NK-92 treated with Interleukin-12 subunit alpha and Interleukin-12 subunit beta, amount 100 ng/mL, for 24 hours (cell line): ENCODE data around the gene CSMD2.

Experiments
- DNase-seq: peaks from one replicate; lab custom pipeline; 2025; lab: John Stamatoyannopoulos, UW

Gene CSMD2

DNA sequence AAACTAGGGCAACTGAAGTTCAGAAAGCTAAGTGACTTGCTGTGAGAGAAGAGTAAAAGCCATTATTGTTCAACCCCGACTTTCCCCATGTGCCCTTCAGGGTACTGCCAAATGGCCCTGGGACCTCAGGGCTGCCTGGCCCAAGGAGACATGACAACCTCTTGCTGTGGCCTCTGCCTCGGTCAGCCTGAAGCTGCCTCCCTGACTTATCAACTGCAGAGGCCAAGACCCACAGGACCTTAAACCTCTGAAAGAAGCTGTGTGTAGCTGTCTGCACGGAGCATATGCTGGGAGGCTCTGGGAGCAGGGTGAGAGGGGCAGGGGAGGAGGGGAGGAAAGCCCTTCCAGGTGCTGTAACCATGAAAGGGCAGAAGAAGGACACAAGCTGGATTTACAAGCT is 265.3 kb downstream of the CSMD2 start:
- DNase-seq: no peak

- no peak for DNase-seq
These were observed 266.1 kb downstream of the CSMD2 start for GRCh38 chr1:33898881-33899280.

- DNase-seq: no peak
These were observed 266.6 kb downstream of the CSMD2 start for GRCh38 chr1:33898406-33898805.

- DNase-seq: no peak
These were observed 267.8 kb downstream of the CSMD2 start for GRCh38 chr1:33897092-33897725.

GRCh38 chr1:33895976-33896375 is 269.1 kb downstream of the CSMD2 start:
- DNase-seq: no peak

DNA sequence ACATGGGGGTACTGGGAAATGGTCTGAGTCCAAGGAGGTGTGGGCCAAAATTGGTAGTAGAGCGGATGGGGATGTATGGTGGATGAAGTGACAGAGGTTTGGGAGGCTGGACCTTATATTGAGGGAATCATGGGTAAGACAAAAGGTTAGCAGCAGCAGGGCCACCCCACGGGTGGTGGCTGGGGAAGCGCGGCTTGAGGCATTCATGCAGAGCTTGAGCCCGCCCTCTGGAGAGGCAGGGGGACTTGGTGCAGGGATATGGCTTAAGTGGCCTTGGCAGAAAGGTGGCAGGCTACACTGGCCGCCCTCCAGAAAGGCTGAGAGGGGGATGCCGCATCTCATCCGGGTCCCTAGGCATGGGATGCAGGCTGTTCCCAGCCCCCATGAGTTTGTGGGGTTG is 269.6 kb downstream of the CSMD2 start:
- no peak for DNase-seq

DNA sequence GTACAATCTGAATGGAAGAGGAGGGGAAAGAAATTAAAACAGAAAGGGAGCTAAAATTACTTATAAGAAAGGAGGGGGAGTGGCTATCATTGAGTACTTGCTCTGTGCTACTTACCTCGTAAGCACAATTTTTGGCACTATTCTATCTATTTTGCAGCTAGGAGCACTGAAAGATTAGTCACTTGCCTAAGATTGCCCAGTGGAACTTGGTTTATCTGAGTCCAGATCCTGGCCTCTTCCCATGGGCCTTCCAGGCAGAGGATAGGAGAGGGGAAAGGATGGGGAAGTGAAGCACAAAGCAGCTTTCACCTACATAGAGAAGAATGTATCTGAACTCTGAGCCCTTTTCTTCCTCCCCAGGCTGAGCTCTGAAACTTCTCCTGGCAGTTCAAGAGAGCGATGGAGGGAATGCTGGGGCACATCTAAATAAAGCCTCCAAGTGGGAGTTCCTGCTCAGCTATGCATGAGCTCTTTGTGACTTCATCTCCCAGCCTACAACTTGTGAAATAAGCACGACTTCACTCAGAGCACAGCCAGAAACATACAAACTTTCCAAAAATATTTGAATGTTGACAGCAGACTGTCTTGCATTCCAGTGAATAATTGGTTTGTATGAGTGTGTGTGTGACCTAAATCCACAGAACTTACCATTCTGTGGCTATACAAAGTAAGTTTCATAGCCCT is 271.7 kb downstream of the CSMD2 start:
- no peak for DNase-seq

- no peak for DNase-seq
These were observed 278.5 kb downstream of the CSMD2 start for GRCh38 chr1:33886496-33886895.

GRCh38 chr1:33880305-33880704 is 284.7 kb downstream of the CSMD2 start:
- DNase-seq: no peak

GRCh38 chr1:33878392-33878791 is 286.6 kb downstream of the CSMD2 start:
- DNase-seq: no peak

GRCh38 chr1:33876970-33877650 is 287.9 kb downstream of the CSMD2 start:
- DNase-seq: no peak

DNA sequence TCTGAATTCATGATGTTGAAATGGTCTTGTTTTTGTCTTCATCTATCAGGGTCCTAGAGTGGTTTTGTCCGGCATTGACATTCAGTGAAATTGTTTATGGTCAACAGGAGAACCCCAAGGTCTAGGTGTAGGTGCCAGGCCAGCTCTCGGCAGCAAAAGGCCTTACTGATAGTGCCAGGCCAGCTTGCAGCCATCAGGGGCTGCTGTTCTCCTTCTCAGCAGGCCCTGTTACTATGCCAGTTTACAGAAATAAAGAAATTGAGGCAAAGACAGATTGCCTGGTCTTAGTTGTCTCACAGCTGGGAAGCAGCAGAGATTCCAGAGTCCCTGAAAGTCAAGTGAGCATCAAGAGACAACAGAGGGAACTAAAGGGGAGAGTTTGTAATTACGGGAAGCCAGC is 289.2 kb downstream of the CSMD2 start:
- no peak for DNase-seq

DNA sequence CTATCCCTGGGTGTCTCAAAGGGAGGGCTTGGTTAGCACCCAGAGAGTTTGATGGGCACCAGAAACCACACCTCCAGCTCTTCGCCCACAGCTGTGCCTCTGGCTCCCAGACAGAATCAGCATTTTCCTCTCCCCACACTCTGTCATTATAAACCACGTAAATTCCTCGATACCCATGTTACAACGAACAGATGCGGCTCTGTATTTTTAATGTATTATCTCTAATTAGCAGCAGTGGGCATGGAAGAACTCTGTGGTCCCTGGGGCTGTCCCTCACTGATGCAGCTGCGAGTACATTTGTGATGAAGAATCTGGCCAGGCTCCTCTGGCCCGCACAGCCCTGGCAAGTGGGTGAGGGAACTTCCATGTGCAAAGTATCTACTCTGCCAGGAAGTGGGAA is 290.4 kb downstream of the CSMD2 start:
- no peak for DNase-seq

DNA sequence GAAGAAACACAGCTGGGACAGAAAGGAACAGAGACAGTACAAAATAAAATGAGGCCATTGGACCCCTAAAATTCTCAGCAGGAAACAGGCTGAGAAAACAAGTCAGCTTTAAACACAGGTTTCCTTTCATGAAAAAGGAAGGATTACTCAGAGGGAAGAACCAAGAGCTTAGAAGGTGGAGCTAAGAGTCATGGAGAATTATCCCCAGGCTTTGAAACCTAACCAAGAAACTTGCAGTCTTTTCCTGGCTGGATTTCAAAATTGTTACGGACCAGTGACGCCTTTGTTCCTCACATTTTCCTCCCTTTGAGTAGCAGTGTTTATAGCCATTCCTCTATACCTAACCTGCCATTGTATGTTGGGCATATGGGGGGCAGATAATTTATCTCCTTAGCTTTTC is 292.3 kb downstream of the CSMD2 start:
- no peak for DNase-seq

GRCh38 chr1:33872275-33872674 is 292.8 kb downstream of the CSMD2 start:
- no peak for DNase-seq

- peak; percentile 3 for DNase-seq
These were observed 297.3 kb downstream of the CSMD2 start for GRCh38 chr1:33867684-33868083.

GRCh38 chr1:33866281-33866680 is 298.7 kb downstream of the CSMD2 start:
- no peak for DNase-seq

GRCh38 chr1:33864460-33865389 is 300.3 kb downstream of the CSMD2 start:
- no peak for DNase-seq

- DNase-seq: no peak
These were observed 301.3 kb downstream of the CSMD2 start, which contains the start of gene HMGB4 for GRCh38 chr1:33863779-33864178. Gene HMGB4 (plus strand): TSS chr1:33864079. CDS start chr1:33864192, 113 bp downstream.

GRCh38 chr1:33860671-33861070 is 304.4 kb downstream of the CSMD2 start:
- DNase-seq: no peak

DNA sequence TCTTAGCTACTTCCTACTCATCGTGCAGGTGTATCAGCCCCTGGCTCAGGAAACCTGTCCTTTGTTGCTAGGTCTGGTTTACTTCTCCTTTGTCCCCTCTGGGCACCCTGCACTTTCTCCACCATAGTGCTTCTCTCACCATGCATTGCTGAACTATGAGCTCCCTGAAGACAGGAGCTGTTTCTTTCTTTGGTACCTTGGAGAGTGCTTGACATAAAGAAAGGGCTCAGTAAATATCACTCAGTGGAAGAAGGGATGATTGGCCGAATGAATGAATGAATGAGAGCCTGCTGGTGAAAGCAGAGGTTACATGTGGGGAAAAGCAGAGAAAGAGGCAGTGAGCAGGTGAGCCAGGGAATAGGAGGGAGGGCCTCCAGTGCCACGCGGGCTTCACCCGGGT is 310.9 kb downstream of the CSMD2 start:
- no peak for DNase-seq

DNA sequence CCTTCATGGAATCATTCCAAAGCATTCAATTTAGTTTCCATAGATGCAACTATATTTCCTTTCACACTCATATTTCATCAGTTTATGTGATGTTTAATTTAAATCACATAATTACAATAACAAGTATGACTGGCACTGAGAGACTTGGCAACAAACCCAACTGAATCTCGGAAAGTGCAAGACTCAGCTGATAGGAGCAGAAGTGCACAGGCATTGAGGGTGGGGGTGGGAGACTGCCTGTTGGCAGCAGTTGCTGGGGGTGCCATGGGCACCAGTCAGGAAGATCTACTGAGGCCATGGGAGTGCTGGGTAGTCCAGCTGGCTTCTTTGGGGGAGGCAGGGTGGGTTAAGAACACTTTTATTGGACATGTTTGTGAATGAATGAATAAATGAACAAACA is 311.6 kb downstream of the CSMD2 start:
- no peak for DNase-seq
